HG03060 (cell line): ENCODE data around the gene ENAH.
A peak's percentile ranks its signal among the peaks of the same experiment; 100 is the strongest.

ENCODE experiments used
- ATAC-seq: cut with Tn5 transposase; IDR thresholded peaks from one replicate; pipeline ENCODE4 v1.9.1; 2021; ENCODE audit warnings: low read depth, moderate number of reproducible peaks; ENCODE audit not compliant: unreplicated experiment

The ENAH gene

DNA sequence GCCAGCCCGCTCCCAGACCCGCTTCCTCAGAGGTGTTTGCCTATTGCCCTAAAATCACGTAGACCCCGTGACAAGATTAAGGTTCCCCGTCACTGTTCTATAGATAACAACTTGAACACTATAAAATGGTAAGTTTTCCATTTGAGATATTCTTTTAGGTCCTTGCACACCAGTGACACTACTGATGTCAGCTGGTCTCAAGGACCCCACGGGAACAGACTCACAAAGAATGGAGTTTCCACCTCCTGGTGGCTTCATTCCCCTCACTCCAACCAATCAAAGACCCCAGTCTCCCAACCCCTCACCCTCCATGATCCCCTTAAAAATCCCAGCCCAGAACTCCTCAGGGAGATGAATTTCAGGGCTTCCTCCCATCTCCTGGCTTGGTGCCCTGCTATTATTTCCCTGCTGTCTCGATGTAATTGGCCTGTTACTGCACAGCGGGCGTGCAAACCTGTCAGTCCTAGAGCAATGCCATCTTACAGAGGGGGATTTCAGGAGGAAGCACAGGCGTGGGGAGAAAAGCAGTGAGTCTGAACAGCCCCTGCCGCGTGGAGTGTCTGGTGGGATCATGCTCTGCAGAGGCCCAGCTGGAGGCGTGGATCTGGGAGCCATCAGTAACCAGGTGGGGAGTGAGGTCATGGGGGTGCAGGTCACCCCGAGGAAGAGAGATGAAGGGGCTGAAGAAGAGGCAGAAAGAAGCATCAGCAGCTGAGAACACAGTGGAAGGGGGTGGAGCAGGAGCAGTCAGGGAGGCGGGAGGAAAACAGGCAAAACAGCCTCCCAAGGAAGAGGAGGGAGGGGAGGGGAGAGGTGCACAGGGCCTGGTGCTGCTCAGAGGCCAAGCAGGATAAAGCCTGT is 190.0 kb downstream of the ENAH start:
- ATAC-seq: no peak

GRCh38 chr1:225462429-225462713 is 190.6 kb downstream of the ENAH start:
- no peak for ATAC-seq

DNA sequence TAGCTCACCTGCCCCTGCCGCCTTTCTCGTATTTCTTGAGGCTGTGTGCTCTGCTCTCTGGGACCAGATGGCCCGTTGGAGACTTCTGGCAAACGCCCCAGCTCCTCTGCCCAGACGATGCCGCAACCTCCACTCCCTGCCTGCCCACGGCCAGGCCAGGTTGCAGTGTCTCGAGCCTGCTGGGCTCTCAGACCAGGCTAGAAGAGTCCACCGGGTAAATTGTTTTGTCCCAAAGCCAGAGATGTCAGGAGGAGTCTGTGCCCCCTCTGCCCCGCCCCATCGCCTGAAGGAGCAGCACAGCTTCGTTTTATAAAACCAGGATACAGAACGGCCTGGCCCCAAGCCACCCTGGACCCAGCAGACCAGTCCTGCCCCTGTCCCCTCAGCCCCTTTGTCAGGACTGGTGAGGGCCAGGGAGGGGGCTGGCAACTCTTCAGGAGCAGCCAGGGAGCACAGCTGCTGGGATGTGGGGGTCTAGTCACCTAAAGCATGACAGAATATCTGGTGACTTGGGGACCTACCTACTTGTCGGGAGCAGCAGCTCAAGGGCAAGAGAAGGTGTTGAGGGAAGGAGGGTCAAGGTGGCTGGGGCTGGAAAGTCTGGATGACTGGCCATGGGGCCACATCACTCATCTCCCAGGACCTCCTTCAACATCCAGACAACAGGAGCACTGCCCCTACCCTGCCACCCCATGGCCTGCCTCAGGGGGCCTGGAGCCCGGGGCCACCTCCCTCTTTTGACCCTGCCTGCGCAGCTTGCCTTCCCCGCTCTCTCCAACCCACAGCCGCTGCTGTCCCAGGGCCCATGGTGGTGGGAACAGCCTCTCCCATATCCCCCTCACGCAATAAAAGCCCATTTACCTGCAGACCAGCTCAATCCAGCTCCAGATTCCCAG is 191.1 kb downstream of the ENAH start:
- no peak for ATAC-seq

DNA sequence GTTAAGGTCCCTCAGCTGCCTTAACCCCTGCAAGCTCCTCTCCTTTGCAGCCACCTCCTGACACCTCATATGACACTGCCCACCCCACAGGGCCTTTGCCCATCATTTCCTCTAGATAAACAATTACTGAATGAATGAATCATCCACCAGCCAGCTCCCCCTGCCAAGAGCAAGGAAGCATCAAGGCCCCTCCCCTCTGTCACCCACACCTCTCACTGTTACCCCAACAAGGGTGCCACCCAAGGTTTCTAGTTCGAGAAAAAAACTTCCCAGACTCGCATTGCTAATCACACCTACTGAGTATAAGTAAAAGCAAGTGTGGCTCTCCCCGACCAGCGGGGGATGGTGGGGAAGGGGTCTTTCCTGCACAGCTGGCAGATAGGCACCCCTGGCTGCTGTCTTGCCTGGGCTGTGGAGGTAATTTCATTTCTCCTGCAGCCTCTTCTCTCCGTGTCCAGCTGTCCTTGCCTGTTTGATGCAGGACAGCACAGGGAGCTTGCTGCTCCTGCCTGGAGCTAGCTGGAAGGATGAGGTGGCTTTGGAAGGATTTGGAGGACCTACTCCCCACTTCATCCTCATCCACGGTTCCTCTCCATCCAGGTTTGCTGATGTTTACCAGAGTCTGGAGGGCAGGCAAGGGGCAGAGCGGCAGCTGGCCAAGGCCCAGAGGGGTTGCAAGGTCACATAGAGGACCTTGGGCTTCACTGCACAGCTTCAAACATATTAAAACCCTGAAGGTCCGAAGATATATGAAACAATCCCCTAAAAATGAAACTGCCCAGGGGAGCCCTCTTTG is 192.0 kb downstream of the ENAH start:
- no peak for ATAC-seq

DNA sequence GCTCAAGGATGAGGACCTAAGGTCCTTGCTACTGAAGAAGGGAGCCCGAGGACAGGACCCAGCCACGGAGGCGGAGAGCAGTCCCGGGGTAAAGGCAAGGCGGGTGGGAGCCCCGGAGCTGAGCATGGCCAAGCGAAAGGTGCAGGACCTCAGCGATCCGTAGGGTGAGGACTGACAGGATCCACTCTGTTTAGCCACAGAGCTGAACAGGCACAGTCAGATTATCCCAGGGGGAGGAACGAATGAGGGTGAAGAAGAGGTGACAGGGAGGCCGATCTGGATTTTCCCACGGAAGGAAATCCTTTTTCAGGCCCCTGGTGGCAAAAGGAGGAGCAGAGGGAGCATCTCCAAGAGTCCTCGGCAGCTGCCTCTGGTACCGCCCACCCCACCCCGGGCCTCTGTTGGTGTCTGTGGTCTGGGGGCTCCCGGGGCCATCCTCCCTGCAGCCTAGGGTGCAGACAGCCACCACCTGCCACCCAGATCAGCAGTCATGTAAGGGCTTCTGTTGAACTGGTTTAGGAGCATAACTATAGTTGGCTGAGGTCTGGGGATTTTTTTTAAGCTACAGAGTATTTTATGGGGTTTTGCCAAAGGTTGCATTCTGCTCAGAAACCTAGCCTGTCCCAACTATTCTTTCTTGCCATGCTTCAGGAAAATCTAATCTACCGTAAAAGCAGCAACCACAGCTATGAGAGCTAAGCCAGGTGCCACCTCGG is 192.7 kb downstream of the ENAH start:
- ATAC-seq: no peak

GRCh38 chr1:225458222-225458631 is 194.7 kb downstream of the ENAH start:
- ATAC-seq: no peak

- peak; percentile 65 for ATAC-seq
Observed at GRCh38 chr1:225454733-225455132, 198.2 kb downstream of the ENAH start.

DNA sequence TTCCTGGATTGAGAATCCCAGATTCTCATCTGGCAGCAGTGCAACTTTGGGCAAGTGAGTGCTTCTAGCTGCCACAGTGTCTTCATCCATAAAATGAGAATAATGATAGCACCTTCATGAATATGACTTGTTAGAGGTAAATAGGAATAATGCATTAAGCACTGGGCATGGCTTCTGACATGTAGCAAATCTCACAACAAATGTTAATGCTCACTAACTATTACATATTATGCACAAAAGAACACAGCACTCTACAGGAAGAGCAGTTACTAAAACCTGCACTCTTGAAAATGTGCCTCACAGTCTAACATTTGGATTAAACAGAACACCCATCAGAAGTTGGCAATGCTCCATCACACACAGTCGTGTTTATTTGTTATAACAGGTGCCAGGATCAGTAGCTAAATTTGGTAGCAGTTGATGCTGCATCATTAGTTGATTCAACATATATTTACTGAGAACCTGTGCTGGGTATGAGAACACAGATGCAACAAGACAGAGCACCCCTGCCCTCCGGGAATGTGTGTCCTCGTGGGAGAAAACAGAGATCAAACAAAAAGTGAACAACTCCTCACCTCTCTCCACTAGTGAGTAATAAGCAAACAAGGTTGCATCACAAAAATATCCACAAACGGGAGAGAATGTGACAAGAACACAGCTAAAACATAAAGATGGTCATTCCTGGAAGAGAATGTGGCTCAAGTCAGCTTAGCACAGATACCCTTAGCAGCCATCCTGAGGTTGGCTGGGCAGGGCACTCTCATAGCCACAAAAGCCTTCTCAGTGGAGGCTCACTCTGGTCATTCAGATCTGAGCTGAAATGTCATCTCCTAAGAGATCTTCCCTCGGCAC is 198.9 kb downstream of the ENAH start:
- peak; percentile 13 for ATAC-seq

DNA sequence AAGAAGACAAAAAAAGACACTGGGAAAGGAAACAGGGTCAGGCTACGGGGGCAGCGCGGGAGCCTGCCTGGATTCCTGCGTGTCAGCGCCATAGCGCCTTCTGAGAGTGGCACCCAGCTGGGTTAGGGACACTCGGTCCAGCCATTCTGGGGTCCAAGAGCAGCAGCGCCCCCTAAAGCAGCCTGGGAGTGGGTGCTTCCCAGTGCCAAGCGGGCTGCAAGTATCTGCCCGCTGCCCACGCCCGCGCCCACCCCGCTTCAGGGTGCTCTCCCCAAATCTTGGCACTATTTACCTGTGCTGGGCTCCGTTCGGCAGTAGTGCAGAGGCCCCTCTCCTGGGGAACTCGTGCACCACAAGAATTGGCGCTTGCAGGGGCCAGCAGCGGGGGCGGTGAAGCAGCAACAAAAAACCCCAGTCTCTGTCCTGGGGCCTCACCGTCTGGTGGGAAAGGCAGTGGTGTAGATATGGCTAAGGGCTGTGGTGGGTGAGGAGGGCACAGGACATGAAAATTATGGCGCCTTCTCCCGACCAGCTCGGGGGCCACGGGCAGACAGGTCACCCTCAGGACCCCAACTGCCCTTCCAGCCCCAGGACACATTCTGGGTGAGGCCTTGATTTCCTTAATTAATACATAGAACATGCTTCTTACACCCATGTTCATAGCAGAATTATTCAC is 200.9 kb downstream of the ENAH start:
- no peak for ATAC-seq

DNA sequence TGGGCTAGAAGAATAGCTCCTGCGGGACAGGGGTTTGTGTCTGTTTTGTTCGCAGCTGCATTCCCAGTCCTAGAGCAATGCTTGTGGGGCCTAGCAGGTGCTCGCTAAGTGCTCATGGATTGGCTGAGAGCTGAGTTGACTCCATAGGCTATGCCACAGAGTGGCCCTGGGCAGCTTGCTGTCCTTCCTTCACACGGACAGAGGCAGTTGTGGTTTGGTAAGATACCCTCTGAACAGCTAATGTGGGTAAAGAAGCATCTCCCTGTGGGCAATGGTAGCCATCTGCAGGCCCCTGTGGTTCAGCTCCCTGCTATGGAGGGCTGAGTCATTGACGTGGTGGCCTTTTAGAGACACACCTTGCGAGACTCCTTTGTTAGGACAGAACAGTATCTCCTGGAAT is 201.6 kb downstream of the ENAH start:
- no peak for ATAC-seq

- ATAC-seq: no peak
Observed at GRCh38 chr1:225450491-225451191, 202.3 kb downstream of the ENAH start.

DNA sequence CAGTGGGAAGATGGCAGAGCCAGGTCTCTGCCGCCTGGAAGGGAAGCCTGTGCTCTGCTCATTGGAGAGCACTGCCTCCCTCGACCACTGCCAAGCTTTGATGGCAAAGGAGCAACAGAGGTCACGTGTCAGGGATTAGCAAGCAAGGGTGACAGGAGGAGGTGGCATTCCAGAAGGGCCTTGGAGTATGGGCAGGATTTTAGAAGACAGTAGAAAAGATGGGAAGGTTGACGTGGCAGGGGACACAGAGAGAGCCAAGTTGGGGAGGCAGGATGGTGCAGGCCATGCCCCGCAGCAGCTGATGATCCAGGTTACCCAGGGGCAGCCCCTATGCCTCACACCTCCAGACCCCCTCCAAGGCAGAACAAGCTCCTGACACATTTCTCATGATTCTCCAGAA is 203.1 kb downstream of the ENAH start:
- no peak for ATAC-seq

GRCh38 chr1:225449261-225449660 is 203.7 kb downstream of the ENAH start:
- no peak for ATAC-seq

- no peak for ATAC-seq
Observed at GRCh38 chr1:225448146-225448805, 204.6 kb downstream of the ENAH start.

- ATAC-seq: no peak
Observed at GRCh38 chr1:225447650-225448089, 205.3 kb downstream of the ENAH start.

DNA sequence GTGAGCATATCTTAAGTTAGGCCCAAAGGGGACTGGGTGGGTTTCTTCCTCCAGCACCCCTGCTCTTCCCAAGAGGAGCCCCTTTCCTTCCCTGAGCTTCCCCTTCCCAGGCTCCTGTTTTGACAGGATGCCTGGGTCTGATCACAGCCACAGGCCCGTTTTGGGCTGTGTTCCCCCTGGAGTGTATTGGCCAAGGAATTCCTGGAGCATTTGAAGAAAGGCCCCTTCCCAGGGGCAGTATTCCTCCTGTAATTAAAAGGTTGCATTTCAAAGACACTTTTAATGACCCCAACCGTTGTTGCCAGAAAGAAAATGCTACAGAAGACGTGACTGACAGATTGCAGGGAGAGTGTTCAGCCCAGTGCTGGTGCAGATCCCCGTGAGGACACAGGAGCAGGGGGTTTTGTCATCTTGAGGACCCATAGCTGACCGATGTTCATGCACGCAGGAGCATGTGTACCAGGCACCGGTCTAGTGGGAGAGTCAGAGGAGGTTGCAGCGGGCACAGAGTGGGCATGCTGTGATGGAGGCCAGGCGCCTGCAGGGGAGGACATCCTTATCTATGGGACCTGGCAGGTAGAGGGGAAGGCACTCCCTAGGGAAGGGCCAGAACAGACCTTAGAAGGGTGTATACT is 205.8 kb downstream of the ENAH start:
- no peak for ATAC-seq

DNA sequence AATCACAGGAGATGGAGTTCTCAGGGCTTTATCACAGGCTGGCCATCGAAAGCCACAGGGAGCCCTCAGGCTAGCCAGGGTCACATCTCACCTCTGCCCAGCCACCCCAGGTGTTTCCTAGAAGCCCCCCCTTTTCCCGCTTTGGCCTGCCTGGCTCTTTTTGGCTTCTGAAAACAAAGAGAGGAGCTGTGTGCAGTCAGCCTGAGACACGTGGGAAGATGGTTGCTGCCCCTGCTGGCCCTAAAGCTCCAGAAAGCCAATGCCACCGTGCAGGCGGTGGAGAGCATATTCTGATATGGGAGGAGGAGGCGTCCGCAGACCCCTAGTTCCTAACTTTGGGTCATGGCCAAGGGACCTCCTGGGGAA is 206.3 kb downstream of the ENAH start:
- no peak for ATAC-seq
